NCI-H460 (cell line): ENCODE results near the gene ADGRG3. TPM values are rescaled to one million over a fixed set of nuclear protein-coding genes. Genes with fewer than 3 reads are reported as not detected.
A peak's percentile ranks its signal among the peaks of the same experiment; 100 is the strongest.
"Not testable (repeated sequence)": the region's sequence is repeated elsewhere in the genome, so short reads cannot be mapped to it uniquely, and the experiment has no call there.

ENCODE experiments used
- DNase-seq: peaks from one replicate; pipeline ENCODE4 v3.0.0-alpha.2; 2016; ENCODE audit warnings: low read depth; ENCODE audit errors: extremely low read depth
- total RNA-seq: library from RNA; depleted of rRNA; stranded (reverse); fragments of >200 nt; shearing (Covaris generic); gene quantifications from 2 replicates; pipeline ENCODE4 v1.2.3, GENCODE V29; 2014

Gene ADGRG3
- total RNA-seq, 1 experiment from 2014 or later = 8.8 TPM

DNA sequence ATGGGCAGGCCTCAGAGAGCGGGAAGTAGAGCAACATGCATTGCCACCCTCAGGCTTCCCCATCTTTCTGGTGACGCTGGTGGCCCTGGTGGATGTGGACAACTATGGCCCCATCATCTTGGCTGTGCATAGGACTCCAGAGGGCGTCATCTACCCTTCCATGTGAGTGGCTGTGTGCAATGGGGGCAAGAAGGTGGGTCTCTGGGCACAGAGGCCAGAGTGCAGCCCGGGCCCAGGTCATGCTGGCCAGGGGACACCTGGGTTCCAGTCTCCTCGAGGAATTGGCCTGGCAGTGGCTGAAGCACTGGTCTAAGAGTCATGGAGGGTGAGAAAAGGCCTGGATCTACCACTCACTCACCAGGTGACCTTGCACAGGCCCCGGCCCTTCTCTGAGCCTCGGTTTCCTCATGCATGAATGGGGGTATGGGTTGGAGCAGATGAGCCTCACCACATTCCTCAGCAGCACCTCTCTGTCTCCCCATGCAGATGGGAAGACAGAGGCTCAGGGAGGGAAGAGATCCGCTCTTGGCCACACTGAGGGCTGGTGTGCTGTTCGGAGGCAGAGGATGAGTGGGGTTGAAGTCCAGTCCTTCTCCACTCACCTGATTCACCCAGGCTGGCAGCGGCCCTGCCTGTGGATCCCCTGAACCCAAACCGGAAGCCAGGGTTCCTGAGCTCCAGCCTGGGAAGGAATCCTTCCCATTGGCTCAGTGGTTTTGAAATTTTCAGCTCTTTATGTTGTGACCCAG lies 7.2 kb upstream of the ADGRG3 start:
- no peak for DNase-seq

DNA sequence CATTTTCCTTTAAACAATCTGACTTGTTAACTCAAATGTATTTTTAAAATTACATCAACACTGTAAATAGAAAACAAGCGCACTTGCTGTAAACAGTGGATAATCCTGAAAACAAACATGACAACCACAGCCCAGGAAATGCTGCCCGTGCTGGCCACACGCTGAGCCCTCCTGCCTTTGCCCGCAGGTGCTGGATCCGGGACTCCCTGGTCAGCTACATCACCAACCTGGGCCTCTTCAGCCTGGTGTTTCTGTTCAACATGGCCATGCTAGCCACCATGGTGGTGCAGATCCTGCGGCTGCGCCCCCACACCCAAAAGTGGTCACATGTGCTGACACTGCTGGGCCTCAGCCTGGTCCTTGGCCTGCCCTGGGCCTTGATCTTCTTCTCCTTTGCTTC lies 6.6 kb upstream of the ADGRG3 start:
- DNase-seq = no peak

DNA sequence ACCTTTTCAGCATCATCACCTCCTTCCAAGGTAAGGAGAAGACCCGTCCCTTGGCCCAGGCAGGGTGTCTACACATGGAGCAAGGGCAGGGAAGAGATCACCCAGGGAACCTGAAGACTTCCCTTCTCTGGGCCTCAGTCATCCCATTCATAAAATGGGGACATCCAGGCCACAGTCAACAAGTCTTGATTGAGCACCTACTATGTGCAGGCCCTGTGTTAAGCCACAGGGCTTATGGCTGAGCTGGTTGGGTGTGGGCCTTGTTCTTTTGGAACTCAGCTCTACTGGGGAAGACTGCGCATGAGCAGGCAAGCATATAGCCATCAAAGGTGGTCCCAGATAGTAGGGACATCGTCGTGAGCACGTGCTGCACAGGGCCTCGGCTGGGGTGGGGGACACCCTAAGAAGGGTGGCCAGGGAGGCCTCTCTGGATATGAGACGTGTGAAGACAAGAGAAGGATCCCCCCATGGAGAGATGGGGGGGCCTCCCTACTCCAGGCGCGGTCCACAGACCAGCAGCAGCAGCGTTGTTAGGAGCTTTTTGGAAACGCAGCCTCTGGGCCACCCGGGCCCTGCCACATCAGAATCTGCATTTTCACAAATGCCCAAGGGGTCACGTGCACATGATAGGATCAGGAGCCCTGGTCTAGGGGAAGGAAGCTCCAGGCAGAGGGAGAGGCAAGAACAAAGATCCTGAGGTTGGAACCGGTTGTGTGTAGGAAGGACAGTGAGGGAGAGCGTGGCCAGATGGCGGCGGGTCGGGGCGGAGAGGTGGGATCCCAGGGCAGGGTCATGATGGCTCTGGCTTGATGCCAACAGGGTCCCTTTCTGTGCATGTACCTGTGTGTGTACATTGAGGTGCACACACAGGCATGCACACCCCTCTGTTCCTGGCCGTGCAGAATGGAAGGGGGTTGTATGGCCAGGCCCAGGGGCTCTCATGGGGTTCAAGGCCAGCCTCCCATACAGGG lies 5.9 kb upstream of the ADGRG3 start:
- DNase-seq = no peak

DNA sequence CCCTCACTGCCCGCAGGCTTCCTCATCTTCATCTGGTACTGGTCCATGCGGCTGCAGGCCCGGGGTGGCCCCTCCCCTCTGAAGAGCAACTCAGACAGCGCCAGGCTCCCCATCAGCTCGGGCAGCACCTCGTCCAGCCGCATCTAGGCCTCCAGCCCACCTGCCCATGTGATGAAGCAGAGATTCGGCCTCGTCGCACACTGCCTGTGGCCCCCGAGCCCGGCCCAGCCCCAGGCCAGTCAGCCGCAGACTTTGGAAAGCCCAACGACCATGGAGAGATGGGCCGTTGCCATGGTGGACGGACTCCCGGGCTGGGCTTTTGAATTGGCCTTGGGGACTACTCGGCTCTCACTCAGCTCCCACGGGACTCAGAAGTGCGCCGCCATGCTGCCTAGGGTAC lies 4.7 kb upstream of the ADGRG3 start:
- no peak for DNase-seq

DNA sequence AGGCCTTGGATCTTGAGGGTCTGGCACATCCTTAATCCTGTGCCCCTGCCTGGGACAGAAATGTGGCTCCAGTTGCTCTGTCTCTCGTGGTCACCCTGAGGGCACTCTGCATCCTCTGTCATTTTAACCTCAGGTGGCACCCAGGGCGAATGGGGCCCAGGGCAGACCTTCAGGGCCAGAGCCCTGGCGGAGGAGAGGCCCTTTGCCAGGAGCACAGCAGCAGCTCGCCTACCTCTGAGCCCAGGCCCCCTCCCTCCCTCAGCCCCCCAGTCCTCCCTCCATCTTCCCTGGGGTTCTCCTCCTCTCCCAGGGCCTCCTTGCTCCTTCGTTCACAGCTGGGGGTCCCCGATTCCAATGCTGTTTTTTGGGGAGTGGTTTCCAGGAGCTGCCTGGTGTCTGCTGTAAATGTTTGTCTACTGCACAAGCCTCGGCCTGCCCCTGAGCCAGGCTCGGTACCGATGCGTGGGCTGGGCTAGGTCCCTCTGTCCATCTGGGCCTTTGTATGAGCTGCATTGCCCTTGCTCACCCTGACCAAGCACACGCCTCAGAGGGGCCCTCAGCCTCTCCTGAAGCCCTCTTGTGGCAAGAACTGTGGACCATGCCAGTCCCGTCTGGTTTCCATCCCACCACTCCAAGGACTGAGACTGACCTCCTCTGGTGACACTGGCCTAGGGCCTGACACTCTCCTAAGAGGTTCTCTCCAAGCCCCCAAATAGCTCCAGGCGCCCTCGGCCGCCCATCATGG lies 4.0 kb upstream of the ADGRG3 start:
- no peak for DNase-seq

DNA sequence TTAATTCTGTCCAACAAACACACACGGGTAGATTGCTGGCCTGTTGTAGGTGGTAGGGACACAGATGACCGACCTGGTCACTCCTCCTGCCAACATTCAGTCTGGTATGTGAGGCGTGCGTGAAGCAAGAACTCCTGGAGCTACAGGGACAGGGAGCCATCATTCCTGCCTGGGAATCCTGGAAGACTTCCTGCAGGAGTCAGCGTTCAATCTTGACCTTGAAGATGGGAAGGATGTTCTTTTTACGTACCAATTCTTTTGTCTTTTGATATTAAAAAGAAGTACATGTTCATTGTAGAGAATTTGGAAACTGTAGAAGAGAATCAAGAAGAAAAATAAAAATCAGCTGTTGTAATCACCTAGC lies 3.5 kb upstream of the ADGRG3 start:
- DNase-seq = no peak

DNA sequence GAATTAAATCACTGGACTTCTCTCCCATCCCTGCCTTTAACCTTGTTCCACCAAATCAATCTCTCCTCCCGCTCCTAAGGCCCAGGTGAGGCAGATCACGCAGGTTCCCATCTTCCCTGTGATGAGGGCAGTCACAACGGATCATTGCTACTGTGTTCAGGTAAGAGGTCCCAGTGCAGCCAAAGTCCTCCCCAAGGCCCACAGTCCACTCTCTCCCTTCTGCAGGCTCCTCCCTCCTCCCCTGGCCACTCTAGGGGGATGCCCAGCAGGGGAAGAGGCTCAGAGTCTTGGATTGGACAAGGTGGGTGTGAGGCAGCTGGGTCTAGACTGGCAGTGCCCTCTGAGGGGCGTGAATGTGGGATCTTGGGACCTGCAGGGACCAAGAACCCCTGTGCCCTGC lies 2.6 kb upstream of the ADGRG3 start:
- no peak for DNase-seq

DNA sequence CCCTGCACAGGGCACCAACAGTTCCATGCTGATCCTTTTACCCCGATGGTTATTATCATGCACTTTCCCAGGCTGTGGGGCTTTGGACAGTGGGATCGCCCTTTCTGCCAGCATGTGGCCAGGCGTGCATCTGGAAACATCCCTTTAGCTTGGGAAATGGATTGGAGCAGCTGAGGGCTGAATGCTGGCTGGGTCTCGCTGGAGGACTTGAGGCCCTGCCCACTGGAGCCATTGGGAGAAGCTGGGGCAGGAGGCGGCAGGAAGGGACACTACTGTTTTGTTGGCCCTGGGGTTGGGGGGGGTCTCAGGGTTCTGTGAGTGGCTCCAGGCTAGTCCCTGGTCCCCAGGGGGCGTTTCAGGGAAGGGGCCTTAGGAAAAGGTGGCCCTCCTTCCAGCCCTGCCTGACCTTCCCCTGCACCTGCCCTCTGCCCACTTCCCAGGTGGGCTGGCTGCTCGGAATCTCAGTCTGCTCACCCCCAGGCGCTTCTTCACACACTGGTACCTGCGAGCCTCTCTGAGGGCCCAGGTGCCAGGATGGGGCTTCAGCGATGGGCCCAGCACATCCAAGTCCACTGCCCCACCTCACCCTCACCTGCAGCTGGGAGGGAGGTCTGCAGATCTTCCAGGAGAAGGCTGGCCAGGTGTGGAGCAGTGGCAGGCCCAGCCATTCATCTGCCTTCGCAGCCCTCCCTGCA lies 1.6 kb upstream of the ADGRG3 start:
- DNase-seq = no peak

DNA sequence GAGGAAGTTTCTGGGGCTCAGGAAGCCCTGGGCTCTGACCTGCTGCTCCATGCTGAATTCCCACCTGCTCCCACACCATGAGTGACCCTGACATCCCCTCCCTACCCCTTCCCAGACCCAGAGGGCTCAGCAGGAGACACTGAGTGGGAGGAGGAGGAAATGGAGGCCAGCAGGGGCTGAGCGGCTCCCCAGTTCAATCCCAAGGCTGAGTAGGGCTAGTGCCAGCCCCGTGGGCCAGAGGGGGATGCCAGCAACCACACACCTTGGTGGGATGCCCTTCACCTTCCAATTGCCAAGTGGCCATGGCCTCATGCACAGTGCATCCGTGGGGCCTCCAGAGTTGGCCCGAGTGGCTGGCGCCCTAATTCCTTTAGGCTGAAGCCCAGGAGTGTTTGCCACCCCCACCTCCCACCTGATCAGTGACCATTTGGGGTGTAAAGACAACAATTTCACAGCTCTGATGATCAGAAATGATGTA lies 1.0 kb upstream of the ADGRG3 start:
- DNase-seq = no peak

DNA sequence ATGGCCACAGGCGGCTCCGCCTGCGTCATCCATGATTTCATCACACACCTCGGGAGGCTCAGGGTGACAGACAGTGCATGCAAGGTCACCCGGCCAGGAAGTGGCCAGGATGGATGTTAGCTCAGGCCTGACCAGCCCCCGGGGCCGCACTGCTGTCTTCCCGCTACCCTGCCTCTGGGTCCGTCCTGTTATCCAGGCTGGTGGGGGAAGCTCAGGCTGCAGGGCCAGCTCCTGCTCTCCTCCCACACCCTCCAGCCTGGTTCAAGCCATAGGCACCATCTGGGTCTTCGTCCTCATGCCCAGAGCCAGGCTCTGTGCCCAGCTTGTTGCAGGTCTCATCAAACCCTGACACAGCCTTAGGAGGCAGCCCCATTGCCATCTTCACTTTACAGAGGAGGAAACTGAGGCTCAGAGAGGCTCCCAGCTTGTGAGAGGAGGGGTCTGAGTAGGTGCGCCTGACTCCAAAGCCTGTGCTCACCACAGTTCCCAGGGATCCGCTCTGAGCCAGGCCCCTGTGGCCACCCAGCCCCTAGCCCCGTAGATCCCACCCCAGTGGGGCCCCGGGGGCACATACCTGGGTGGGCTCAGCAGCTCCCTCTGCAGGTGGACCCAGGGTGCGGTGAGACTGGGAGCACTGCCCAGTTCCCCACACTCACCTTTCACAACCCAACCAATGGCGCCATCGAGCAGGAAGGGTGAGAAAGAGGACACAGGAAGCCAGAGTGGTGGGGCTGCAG lies 412 bp upstream of the ADGRG3 start:
- DNase-seq = peak; percentile 86

DNA sequence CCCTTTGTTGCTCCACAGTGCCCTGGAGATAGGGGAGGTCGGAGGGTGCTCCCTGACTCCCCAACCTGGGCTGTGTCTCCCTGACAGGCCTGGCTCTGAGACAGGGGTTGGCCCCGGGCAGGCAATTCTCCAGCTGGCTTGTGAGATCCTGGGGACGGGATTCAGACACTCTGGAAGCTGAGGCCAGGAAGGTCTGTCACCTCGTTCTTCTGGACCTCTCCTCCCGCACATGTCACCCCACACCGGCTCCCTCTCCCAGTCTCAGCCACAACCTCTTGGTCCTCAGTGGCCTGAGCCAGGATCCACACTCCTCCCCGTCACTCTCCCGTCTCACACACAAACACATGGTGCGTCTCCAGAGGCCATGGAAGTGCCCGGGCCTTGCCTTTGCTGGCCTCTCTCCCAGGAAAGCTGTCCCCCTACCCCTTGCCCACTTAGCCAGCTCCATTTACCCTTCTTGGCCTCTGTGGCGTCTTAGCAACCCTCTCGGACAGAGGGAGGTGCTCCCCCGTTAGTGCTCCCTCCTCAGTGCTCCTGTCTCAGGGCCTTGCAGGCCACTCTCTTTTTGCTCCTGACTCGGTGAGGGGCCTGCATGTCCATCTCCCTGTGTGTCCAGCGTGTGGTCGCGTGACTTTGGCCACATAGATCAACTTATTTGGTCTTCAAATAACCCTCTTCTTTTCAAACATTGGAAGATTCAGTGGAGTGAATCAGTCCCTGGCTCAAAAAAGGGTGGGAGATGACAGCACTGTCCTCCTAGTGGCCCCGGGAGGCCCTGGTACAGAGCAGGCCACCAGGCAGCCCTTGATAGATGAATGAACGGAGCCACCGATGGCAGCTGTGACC lies 747 bp downstream of the ADGRG3 start:
- DNase-seq = no peak

DNA sequence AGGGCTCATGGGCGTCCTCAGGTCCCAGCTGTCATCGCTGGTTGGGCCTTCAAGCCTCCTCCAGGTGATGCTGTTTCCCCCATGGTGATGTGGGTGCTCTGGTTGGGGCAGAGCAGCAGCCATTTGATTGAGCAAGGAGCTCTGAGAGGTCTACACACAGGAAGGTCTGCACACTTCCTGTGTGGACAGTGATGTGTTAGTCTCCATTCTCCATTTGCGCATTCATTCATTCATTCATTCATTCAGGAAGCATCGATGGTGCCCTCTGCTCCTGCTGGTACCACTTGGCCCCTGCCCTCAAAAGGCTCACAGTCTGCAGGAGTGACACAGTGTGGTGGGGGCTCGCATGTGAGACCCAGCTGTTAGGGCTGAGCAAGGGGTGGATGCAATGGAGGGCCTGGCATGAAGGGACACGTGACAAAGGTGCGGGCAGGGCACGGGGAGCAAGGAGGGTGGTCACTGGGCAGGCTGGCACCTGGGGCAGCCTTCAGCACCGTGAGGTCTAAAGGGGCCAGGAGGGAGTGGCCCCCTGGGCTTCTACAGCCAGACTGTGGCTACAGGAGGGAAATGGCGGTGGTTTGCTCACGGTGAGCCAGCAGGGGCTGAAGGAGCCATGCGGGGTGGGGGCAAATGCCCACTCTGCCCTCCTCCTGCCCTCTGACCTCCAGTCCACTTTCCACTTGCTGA lies 1.5 kb downstream of the ADGRG3 start:
- no peak for DNase-seq

DNA sequence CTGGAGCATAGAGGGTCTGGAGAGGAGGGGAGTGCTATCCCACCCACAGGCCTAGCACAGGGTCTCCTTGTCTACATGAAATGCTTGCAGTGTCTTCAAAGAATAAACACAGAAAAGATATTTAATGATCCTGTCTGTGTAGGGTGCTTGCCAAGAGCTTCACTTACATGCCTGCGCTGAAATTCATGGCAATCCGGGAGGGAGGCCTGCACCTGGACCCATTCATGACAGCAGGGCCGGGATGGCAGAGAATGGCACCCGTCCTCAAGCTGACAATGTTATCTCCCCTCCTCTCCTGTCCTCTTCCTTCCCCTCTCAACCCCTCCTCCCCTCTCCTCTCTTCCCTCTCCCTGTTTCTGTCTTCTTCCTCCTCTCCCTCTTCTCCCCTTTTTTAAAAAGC lies 2.1 kb downstream of the ADGRG3 start:
- no peak for DNase-seq

DNA sequence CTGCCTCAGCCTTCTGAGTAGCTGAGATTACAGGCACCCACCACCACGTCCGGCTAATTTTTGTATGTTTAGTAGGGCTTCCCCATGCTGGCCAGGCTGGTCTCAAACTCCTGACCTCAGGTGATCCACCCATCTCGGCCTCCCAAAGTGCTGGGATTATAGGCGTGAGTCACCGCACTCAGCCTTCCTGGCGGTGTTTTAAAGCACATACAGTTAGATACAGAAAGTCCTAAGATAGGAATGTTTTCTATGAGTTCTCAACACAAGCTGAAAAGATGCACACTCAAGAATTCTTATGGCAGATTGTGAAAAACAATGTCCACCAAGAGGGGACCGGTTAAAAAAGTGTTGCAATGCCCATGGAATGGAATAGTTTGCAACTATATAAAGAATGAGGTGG lies 3.3 kb downstream of the ADGRG3 start:
- not testable (repeated sequence) for DNase-seq

DNA sequence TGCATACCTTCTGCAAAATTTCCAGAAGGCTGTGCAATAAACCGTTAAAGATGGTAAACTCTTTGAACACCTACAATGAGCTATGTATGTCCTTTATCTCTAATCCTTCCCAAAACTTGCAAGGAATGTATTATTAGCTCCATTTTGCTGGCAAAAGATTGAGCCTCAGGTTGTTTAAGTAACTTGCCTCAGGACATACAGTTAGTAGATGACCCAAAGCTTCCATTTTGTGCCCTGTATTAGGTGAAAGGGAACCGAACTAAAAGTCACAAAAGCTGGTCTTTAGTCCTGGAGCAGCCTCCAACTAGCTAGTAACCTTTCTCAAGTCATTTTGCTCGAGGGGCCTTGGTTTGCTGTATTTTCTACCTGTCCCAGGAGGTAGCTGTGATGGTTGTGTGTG lies 4.3 kb downstream of the ADGRG3 start:
- no peak for DNase-seq

DNA sequence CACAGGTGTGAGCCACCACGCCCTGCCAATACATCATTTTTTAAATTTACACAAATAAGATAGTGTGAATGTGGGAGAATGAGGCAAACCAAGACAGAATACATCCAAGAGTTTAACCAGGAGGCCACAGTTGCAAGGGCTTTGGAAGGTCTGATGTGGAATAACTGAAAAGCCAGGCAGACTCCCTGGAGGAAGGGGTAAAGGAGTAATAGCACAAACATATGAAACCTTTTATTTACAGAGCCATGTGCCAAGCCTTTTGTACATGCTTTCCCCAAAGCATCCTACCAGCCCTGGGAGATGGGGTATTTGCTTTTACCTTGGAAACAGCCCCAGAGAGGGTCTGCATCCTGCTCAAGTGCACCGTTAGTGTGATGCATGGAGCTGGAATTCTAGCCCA lies 4.7 kb downstream of the ADGRG3 start:
- DNase-seq = no peak

DNA sequence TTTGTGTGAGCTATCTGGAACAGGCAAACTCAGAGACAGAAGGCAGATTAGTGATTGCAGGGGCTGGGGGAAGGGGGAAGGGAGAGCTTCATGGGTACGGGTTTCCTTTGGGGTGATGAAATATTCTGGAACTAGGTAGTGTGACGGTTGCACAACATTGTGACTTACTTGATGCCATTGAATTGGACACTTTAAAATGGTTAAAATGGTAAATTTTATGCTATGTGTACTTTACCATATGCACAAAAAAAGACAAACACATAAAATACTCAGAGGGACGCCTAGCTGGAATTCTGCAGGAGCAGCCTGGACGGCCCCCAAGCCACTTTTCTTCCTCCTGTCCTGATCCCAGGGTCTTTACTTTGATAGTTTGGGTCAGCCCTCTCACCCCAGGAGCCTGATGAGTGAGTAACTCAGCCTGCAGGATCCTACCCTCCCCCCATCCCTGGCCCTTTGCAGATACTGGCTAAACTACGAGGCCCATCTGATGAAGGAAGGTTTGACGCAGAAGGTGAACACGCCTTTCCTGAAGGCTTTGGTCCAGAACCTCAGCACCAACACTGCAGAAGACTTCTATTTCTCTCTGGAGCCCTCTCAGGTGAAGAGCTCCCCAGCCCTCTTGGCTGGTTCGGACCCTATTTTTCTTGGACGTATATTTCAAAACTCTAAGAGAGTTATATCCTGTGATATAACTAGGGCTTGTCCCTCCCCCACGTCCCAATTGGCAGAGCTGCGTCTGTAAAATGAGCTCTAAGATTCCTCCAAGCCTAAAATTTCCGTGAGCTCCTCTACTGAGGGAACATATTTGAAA lies 7.8 kb downstream of the ADGRG3 start:
- DNase-seq = peak; percentile 78
